ENCODE results near the gene ADIPOR2. TPM values are rescaled to one million over a fixed set of nuclear protein-coding genes. Genes with fewer than 3 reads are reported as not detected.
A peak's percentile ranks its signal among the peaks of the same experiment; 100 is the strongest.

ADIPOR2 gene
- total RNA-seq, 1 donor from 2014 or later: 31.0 TPM

DNA sequence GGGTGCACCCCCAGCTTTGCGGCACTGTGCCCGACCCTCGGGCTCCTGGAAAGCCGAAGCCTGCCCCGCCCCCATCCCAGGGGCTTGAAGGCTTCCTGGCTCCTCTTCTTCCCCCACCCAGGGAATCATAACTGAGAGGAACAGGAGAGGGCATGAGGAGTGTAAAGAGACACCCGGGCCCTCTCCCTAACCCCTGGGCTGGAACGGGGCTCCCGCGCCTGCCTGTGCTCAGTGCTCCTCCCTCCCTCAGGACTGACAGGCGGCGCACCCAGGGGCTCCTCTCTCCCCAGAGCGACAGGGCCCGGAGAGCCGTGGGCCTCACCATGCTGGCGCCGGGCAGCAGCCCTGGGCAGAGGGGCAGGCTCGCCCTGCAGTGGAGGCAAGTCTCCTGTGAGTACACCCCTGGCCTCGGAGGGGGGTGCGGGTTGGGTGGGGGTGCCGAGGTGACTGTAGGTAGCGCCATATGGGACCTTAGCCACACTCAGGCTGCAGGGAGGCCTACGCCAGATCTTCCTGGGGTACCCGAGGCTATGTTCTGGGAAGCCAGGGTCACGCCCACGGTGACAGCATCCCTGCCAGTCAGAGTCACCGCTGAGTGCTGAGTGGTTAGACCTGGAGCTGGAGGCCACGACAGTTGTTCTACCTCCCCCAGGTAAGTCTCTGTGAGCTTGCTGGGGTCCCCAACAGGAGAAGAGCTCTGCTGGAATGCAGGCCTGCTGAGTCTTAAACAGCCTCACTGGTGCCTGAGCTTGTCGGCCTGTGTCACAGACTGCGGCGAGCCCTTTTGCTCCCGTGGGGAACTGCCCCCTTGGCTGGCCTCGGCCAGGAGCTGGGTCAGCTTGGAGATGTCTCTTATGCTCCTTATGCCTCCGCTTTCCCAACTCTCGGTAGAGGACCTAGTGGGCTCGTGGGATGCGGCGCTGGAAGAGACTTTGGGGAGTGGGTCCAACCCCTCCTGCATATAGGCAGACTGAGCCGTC lies 137.2 kb downstream of the ADIPOR2 start:
- DNase-seq (ENCODE audit: low read depth in 2 of 2): no peak

DNA sequence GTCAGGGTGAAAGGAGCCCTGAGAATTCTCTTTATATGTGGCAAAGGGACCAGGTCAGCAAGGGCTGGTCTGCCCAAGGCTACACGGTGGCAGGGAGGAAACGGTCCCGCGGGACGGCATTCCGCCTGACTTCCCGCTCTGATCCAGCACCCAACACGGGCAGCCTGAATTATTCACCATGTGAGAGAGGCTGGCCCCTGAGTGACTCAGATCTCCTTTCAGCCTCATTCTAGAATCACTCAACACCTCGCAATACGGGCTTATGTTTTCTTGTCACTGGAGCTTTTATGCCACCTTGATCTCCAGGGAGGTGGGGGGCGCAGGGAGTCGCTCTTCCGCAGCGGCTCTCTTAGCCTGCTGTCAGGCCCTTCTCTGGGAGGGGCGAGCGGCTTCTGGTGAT lies 138.0 kb downstream of the ADIPOR2 start:
- no peak for DNase-seq (ENCODE audit: low read depth in 2 of 2)

DNA sequence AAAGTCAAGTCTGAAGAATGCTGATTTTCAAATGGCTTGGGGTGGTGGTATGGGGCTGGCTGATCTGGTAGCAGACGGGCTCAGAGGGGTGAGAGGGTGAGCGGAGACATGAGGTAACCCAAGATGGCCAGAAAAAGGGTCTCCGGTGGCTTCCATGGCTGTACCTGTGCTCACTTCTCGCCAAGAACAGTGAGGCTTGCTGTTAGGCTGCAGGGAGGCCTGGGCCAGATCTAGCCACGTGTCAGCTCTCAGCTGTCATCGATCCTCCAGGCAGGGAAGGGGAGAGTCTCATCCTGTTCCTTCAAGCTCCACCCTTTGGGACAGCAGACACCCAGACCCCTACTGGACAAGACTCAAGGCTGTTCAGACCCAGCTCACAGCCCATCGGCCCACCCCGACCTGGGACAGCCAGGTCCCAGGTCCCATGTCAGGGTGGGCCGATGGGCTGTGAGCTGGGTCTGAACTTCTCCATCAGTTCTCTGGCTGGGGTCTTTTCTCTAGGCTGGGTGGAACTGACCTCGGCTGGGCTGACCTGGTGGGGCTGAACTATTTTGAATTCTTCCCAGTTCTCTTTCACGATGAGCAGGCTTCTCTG lies 138.5 kb downstream of the ADIPOR2 start:
- no peak for DNase-seq (ENCODE audit: low read depth in 2 of 2)

DNA sequence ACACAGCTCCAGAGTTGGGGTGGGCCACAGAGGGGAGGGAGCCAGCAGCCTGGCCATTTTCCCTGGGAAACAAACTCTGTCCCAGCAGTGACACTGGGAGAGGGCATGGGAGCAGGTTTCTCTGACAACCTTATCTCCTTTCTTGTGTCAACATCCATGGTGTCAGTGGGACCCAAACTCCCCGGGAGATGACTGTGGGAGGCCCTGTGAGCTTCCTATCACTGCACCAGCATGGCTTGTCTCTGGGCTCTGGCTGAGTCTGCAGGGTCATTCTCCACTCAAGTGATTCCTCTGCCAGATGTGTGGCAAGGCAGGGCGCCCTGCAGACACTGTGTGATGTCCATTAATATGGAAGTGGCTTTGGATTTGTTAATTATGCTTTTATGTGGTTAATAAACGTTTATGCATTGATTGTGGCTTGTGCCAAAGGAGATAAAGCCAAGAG lies 139.6 kb downstream of the ADIPOR2 start:
- DNase-seq (ENCODE audit: low read depth in 2 of 2): no peak

DNA sequence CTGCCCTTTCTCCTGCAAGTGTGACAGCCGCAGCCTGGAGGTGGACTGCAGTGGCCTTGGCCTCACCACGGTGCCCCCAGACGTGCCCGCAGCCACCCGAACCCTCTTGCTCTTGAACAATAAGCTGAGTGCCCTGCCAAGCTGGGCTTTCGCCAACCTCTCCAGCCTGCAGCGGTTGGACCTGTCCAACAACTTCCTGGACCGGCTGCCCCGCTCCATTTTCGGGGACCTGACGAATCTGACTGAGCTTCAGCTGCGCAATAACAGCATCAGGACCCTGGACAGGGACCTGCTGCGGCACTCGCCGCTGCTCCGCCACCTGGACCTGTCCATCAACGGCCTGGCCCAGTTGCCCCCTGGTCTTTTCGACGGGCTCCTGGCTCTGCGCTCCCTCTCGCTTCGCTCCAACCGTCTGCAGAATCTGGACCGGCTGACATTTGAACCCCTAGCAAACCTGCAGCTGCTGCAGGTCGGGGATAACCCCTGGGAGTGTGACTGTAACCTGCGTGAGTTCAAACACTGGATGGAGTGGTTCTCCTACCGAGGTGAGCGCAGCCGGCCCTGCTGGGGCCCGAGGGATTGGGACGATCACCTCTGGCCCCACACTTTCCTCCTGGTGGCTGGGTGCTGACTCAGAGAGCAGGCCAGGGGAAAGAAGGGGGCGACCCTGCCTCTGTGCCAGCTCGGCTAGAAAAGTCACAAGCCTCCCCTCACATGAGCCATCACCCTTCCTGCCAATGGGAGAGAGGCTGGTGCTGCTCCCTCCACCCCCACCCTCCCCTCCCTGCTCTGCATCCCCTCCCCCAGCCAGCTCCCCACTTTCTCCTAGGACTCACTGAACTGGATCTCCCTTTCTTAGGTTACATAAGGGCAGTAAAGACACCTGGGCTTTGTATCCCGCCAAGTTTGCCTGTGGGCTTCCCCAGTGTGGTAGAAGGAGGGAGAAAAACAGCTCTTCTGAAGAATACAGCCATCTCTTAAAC lies 140.4 kb downstream of the ADIPOR2 start:
- DNase-seq (ENCODE audit: low read depth in 2 of 2): peak; percentile 78 to 81

DNA sequence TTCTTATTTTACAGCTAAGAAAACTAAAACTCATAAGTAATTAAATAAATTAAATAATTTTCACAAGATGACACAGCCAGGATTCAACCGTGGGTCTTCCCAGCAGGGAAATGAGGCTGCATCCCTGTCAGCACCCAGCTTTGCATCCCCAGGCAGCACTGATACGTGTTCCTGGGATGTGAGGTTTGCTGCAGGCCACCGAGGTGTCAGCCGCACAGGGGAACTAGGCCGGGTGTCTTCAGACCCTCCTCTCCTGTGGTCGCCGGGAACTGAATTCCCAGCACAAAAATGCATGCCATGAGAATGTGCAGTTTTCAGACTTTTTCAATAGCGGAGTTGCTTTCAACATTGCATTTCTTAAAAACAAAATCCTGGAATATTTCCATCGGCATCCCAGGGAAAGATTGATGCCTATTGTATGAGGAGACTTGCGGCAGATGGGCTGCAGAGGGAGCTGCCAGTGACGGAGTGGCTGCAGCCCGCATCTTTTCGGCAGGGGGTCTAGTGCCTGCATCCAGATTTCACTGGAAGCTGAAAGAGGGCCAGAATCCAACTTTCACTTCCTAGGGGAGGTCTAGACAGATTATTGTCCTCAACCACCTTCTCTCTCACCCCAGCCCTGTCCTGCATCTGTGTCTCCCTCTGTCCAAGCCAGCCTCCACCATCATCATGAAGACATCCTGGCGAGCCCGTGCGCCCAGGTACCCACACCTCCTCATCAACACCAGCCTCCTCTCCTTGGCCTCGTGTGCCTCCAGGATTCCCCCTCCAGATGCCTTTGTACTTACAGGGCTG lies 142.1 kb downstream of the ADIPOR2 start:
- DNase-seq (ENCODE audit: low read depth in 2 of 2): no peak

DNA sequence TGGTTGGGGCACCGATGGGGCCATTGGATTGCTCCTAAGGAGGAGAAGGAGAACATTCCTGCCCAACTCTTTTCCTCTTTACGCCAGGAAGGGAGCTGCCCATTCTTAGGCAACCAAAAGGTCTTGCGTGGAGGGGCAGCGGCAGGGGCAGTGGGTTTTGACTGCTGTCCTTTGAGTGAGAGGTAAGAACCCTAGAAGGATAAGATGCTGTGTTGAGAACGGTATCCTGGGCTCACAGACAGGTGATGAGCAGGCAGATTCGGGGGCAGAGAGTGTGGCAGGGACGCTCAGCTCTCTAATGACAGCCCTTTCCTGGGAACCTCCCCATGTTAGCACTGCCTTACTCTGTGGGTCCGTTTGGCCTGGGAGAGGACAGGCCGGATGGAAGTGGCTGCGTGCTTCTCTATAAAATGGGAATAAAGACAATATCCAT lies 142.7 kb downstream of the ADIPOR2 start:
- DNase-seq (ENCODE audit: low read depth in 2 of 2): no peak

DNA sequence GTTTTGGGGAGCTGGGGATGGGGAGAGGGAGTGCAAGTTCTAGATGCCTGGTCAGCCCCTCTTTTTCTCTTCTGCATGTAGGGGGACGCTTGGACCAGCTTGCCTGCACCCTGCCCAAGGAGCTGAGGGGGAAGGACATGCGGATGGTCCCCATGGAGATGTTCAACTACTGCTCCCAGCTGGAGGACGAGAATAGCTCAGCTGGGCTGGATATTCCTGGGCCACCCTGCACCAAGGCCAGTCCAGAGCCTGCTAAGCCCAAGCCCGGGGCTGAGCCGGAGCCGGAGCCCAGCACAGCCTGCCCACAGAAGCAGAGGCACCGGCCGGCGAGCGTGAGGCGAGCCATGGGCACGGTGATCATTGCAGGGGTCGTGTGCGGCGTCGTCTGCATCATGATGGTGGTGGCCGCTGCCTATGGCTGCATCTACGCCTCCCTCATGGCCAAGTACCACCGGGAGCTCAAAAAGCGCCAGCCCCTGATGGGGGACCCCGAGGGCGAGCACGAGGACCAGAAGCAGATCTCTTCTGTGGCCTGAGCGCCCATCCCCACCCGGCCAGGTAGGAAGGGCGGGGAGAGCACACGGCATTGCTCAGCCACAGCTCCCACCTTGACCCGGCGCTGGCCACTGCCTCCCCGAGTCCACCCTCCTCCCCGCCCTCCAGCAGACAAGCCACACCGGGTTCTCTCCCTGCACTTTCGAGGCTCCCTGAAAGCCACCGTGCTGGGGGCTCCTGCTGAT lies 143.5 kb downstream of the ADIPOR2 start:
- DNase-seq (ENCODE audit: low read depth in 2 of 2): no peak

DNA sequence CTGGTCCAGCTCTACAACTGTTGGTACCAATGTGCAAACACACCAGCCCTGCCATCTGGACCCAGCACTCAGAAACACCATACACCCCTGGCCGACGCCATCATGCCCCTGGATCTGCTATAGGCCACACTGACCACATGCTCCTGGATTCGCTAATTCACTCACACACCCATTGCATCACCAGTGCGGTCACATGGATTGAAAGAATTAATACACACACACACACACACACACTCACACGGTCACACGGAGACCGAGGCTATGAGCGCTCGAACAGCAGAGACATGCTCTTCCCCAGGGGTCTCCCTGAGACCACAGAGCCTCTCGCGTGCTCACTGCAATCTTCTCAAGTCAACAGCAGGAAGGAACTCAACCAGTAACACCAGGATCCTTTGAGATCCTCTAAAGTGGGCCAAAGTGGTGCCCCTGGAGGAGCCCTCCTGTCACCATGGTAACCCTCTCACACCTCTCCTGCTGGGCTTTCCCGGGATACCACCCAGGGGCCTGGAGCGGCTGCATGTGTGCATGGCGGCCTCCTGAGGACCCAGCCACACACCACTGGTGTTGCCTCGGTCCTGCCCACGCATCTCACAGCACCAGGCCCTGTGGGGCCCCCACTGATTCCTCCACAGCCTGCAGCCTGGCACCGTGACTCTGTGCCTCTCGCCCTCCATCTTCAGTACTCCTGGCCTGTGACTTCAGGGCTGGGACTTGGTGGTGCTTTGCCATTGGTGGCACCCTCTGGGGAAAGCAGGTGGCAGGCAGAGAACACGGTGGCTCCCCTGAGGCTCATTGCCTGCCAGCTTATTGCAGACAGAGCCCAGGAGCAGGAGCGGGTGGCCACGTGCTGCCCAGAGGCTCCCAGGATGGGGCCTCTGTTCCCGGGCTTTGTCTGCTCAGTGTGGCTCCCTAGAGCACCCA lies 144.6 kb downstream of the ADIPOR2 start:
- no peak for DNase-seq (ENCODE audit: low read depth in 2 of 2)

DNA sequence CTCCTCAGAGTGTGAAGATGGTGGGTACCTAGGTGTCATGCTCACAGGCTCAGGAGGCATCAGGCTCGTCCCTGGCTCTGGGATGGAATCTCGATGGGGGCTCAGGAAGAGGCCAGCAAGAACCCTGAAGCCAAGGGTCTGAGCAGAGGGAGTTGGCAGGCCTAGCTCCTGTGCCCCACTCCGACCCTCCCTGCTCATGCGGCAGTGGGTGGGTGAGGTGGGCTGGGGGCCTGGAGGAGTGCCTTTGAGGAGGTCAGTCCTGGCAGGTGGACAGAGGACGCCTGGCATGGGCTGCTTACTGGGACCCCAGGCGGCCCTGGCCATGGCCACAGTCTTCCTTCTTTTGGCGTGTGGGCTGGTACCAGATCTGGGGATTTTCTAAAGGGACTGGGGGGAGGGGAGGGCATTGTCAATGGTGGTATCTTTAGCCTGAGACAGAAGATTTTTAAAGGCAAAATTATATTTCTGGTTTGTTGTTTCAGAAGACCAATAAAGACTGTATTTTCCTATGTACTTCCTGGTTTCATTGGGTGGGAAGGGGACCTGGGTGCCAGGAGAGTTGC lies 145.5 kb downstream of the ADIPOR2 start:
- DNase-seq (ENCODE audit: low read depth in 2 of 2): no peak

DNA sequence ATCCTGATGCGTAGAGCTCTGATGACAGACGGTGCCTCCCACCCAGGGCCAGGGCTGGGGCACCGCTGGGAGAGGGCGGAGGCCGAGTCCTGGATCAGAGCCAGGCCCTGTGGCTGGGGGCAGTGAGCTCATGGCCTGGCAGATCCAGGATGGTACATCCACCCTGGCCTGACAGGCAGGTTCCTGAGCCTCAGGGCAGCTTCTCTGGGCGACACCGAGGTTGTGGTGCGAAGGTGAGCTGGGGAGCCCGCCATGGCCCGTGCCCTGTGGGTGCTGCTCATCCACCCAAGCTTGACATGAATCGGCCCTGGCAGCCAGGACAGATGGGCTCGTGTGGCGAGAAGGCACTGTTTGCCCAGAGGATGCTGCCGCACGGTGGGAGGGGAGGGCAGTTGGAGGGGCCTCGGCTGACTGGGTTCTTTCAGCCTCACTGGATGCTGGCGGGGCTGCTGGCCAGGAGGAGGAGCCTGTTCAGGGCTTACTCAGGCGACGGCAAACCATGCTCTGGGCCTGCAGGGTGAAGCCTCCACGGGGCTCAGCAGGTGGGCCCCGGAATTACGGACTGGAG lies 146.1 kb downstream of the ADIPOR2 start:
- DNase-seq (ENCODE audit: low read depth in 2 of 2): no peak

DNA sequence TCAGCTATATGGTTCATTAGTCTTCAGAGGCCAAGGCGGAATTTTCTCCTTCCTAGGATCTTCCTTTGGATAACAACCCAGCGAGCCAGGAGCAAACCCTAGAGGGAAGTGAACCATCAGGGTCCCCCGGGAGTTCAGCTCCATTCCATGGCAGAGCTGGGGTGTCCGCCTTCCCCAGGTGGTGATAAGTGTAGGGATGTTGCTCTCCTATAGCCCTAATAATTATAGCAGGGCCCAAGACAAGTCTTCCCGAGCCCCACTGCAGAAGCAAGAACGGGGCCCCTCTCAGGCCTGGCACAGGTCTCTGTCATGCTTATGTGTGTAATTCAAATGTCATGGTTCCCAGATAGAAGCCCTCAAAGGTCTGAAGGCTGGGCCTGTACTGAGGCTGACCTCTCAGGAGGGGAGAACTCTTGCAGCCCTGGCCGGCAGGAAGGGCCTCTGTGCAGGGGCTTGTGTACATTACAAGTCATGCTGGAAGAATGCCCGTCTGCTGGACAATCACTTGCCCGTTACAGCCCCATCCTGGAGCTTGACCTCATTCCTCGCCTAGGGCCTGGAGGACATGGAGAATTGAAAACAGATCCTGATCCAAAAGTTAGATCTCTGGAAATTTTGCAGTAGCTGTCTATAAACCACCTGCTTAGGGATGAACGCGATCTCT lies 146.8 kb downstream of the ADIPOR2 start:
- peak in 1 of 2 donors; percentile 37 for DNase-seq (ENCODE audit: low read depth in 2 of 2)

Other genes starting within 250 kb of the ADIPOR2 start
- gene FBXL14, start 96.5 kb upstream of the ADIPOR2 start, total RNA-seq: 10.2 and 15.5 TPM in 2 replicates
- 0.20 and 0.22 TPM in 2 replicates for gene WNT5B, start 61.8 kb upstream of the ADIPOR2 start, total RNA-seq
- not detected in 2 replicates for gene LRTM2, start 129.5 kb downstream of the ADIPOR2 start, total RNA-seq
- gene CACNA2D4, start 227.6 kb downstream of the ADIPOR2 start, total RNA-seq: 0.22 TPM in 1 of 2 replicates, not detected in the other

All from lung microvascular endothelial cell (primary cell).